ENCODE results near the gene CMSS1.

Gene CMSS1

GRCh38 chr3:99848433-99848832, 30.8 kb downstream of the CMSS1 start:
- DNase-seq = no peak

GRCh38 chr3:99850608-99851007, 32.9 kb downstream of the CMSS1 start:
- DNase-seq = no peak
- intact Hi-C loops (cut with DNase I) = no loop called here

More at GRCh38 chr3:99848433-99848832, 30.8 kb downstream of the CMSS1 start:
- intact Hi-C loops (cut with DNase I) = loop anchor here (10.0 kb wide), 1 partner anchor 216 kb away; no protein-coding TSS in a partner anchor

- no peak for DNase-seq
- intact Hi-C loops (cut with DNase I) = no loop called here
Measured at GRCh38 chr3:99851955-99852354, 34.3 kb downstream of the CMSS1 start.

- intact Hi-C loops (cut with DNase I) = no loop called here
- DNase-seq = no peak
Measured at GRCh38 chr3:99852851-99853250, 35.2 kb downstream of the CMSS1 start.

- intact Hi-C loops (cut with DNase I) = no loop called here
- DNase-seq = no peak
Measured at GRCh38 chr3:99854756-99855298, 37.2 kb downstream of the CMSS1 start.

- DNase-seq = no peak
- intact Hi-C loops (cut with DNase I) = no loop called here
Measured at GRCh38 chr3:99855900-99856299, 38.2 kb downstream of the CMSS1 start.

GRCh38 chr3:99856437-99857220, 39.0 kb downstream of the CMSS1 start:
- no peak for DNase-seq
- intact Hi-C loops (cut with DNase I) = no loop called here

GRCh38 chr3:99857278-99857677, 39.6 kb downstream of the CMSS1 start:
- intact Hi-C loops (cut with DNase I) = no loop called here
- no peak for DNase-seq

GRCh38 chr3:99858469-99858868, 40.8 kb downstream of the CMSS1 start:
- intact Hi-C loops (cut with DNase I) = no loop called here
- no peak for DNase-seq

GRCh38 chr3:99859825-99860224, 42.2 kb downstream of the CMSS1 start:
- intact Hi-C loops (cut with DNase I) = no loop called here
- no peak for DNase-seq

- DNase-seq = no peak
- intact Hi-C loops (cut with DNase I) = no loop called here
Measured at GRCh38 chr3:99861216-99861615, 43.6 kb downstream of the CMSS1 start.

GRCh38 chr3:99862208-99862607, 44.5 kb downstream of the CMSS1 start:
- intact Hi-C loops (cut with DNase I) = no loop called here
- no peak for DNase-seq

- intact Hi-C loops (cut with DNase I) = no loop called here
- no peak for DNase-seq
Measured at GRCh38 chr3:99863002-99863401, 45.3 kb downstream of the CMSS1 start.

GRCh38 chr3:99863588-99863987, 45.9 kb downstream of the CMSS1 start:
- intact Hi-C loops (cut with DNase I) = no loop called here
- no peak for DNase-seq

GRCh38 chr3:99864289-99864688, 46.6 kb downstream of the CMSS1 start:
- intact Hi-C loops (cut with DNase I) = no loop called here
- no peak for DNase-seq

- no peak for DNase-seq
- intact Hi-C loops (cut with DNase I) = no loop called here
Measured at GRCh38 chr3:99865321-99865720, 47.7 kb downstream of the CMSS1 start.

GRCh38 chr3:99866261-99866761, 48.6 kb downstream of the CMSS1 start:
- DNase-seq = no peak

GRCh38 chr3:99867594-99868310, 50.1 kb downstream of the CMSS1 start:
- intact Hi-C loops (cut with DNase I) = no loop called here
- DNase-seq = no peak

More at GRCh38 chr3:99866261-99866761, 48.6 kb downstream of the CMSS1 start:
- intact Hi-C loops (cut with DNase I) = no loop called here

- DNase-seq = no peak
- intact Hi-C loops (cut with DNase I) = no loop called here
Measured at GRCh38 chr3:99868311-99868646, 50.6 kb downstream of the CMSS1 start.

GRCh38 chr3:99869621-99870020, 52.0 kb downstream of the CMSS1 start:
- intact Hi-C loops (cut with DNase I) = no loop called here

GRCh38 chr3:99870712-99871111, 53.0 kb downstream of the CMSS1 start:
- no peak for DNase-seq
- intact Hi-C loops (cut with DNase I) = no loop called here

More at GRCh38 chr3:99869621-99870020, 52.0 kb downstream of the CMSS1 start:
- no peak for DNase-seq

Data from posterior cingulate gyrus (tissue), 11 donors.